HepG2 (cell line): Measurements from ENCODE around the gene C11orf71. TPM values are rescaled to one million over a fixed set of nuclear protein-coding genes. Genes with fewer than 3 reads are reported as not detected.

ENCODE experiments used
- AKAP8 ChIP-seq: sonication (generic); formaldehyde crosslinking; IDR thresholded peaks from 2 replicates; pipeline ENCODE4 v1.5.1; 2020; ENCODE audit warnings: mild to moderate bottlenecking, missing genetic modification reagents
- FOXK2 ChIP-seq: fragments of 450-650 bp; IDR thresholded peaks from 2 replicates; pipeline ENCODE4 v1.6.1; 2016
- KDM5A ChIP-seq: fragments of 200-600 bp; sonication (generic); IDR thresholded peaks from 2 replicates; pipeline ENCODE4 v1.7.0; 2018; ENCODE audit warnings: antibody characterized with exemption, mild to moderate bottlenecking, low read length, borderline replicate concordance
- KLF13 ChIP-seq: sonication (generic); formaldehyde crosslinking; IDR thresholded peaks from 2 replicates; pipeline ENCODE4 v1.4.0; 2020; ENCODE audit warnings: mild to moderate bottlenecking, missing genetic modification reagents
- KLF15 ChIP-seq: sonication (generic); formaldehyde crosslinking; IDR thresholded peaks from 2 replicates; pipeline ENCODE4 v1.8.1; 2023; ENCODE audit warnings: borderline replicate concordance, mild to moderate bottlenecking, inconsistent platforms, missing genetic modification reagents, mixed read lengths
- MAZ ChIP-seq, 2 experiments: sonication (generic) in 1 of 2; formaldehyde crosslinking in 1 of 2; IDR thresholded peaks; 2 replicates each; pipeline versions ENCODE4 v1.5.0 to v1.6.1; 2012 to 2020; ENCODE audit warnings: low read depth in 2 of 2, mild to moderate bottlenecking in 2 of 2, borderline replicate concordance in 1 of 2, improper control_type of control experiment in 1 of 2, low read length in 1 of 2, missing genetic modification reagents in 1 of 2, moderate library complexity in 1 of 2
- MYC ChIP-seq: sonication (generic); formaldehyde crosslinking; IDR thresholded peaks from 2 replicates; pipeline ENCODE4 v1.9.0; 2021; ENCODE audit warnings: missing genetic modification reagents, borderline replicate concordance
- NR2F6 ChIP-seq, 2 experiments: IDR thresholded peaks; 2 replicates each; pipeline ENCODE4 v1.6.1; 2016; ENCODE audit warnings: antibody characterized with exemption in 1 of 2, mild to moderate bottlenecking in 1 of 2
- POGZ ChIP-seq: sonication (generic); formaldehyde crosslinking; IDR thresholded peaks from 2 replicates; pipeline ENCODE4 v1.4.0; 2020; ENCODE audit warnings: mild to moderate bottlenecking, missing genetic modification reagents
- SALL2 ChIP-seq: sonication (generic); formaldehyde crosslinking; IDR thresholded peaks from 2 replicates; pipeline ENCODE4 v1.8.1; 2023; ENCODE audit warnings: mild to moderate bottlenecking, missing genetic modification reagents, inconsistent platforms
- SMAD3 ChIP-seq: sonication (generic); formaldehyde crosslinking; IDR thresholded peaks from 2 replicates; pipeline ENCODE4 v1.4.0; 2020; ENCODE audit warnings: missing genetic modification reagents
- TAF1 ChIP-seq: sonication (generic); formaldehyde crosslinking; IDR thresholded peaks from 2 replicates; pipeline ENCODE4 v1.4.0; 2020; ENCODE audit warnings: missing genetic modification reagents
- ZMAT3 ChIP-seq: sonication (generic); formaldehyde crosslinking; conservative IDR thresholded peaks from 2 replicates; pipeline ENCODE4 v1.7.0; 2021; ENCODE audit warnings: missing genetic modification reagents
- ZNF160 ChIP-seq: sonication (generic); formaldehyde crosslinking; IDR thresholded peaks from 2 replicates; pipeline ENCODE4 v1.8.0; 2022; ENCODE audit warnings: mild to moderate bottlenecking, inconsistent platforms, missing genetic modification reagents
- ZNF280D ChIP-seq: sonication (generic); formaldehyde crosslinking; IDR thresholded peaks from 2 replicates; pipeline ENCODE4 v1.5.1; 2020; ENCODE audit warnings: mild to moderate bottlenecking, missing genetic modification reagents
- ZNF619 ChIP-seq: sonication (generic); formaldehyde crosslinking; IDR thresholded peaks from 2 replicates; pipeline ENCODE4 v1.4.0; 2020; ENCODE audit warnings: mild to moderate bottlenecking, missing genetic modification reagents
- ZNF646 ChIP-seq: sonication (generic); formaldehyde crosslinking; IDR thresholded peaks from 2 replicates; pipeline ENCODE4 v1.9.0; 2021; ENCODE audit warnings: mild to moderate bottlenecking, missing genetic modification reagents
- ZNF720 ChIP-seq: sonication (generic); formaldehyde crosslinking; IDR thresholded peaks from 2 replicates; pipeline ENCODE4 v1.4.0; 2020; ENCODE audit warnings: missing genetic modification reagents
- ZNF816 ChIP-seq: sonication (generic); formaldehyde crosslinking; IDR thresholded peaks from 2 replicates; pipeline ENCODE4 v1.8.0; 2022; ENCODE audit warnings: missing genetic modification reagents, mild to moderate bottlenecking, borderline replicate concordance
- polyA plus RNA-seq, 8 experiments: library from polyadenylated mRNA; depleted of rRNA in 3 of 8; stranded (reverse) in 7 of 8; unstranded in 1 of 8; fragments of >200 nt; fragmentation: Illumina TruSeq in 4 of 8; extraction: Trizol in 4 of 8; gene quantifications; 2 replicates each; pipeline versions ENCODE4 v1.2.1 to v1.2.3, GENCODE V29; 2011 to 2016; ENCODE audit warnings: low read depth in 4 of 8, missing spikeins in 1 of 8, mixed read lengths in 1 of 8; ENCODE audit not compliant: insufficient read depth in 1 of 8
- total RNA-seq, 5 experiments: library from RNA; depleted of rRNA; stranded (reverse); fragments of >200 nt; fragmentation: Illumina TruSeq; extraction: Trizol; gene quantifications; 2 replicates each; pipeline ENCODE4 v1.2.3, GENCODE V29; 2016; ENCODE audit warnings: low read depth in 1 of 5

Gene C11orf71
- total and polyA plus RNA-seq, 2 of the 13 experiments (the other 11 are each of a cell fraction or from before 2014, with no cell fraction given): 7.1 to 7.8 TPM

GRCh38 chr11:114439229-114440120 is 39.2 kb upstream of the C11orf71 start, which contains the start of gene REXO2 (continued):
- TF ChIP-seq ZNF646 (CRISPR knock-in tag): no peak
- TF ChIP-seq KDM5A: peak; percentile 43; the same call in 1 of the 2 replicates
- TF ChIP-seq POGZ (CRISPR knock-in tag): peak; percentile 82
- TF ChIP-seq MYC (CRISPR knock-in tag): peak; percentile 89
- TF ChIP-seq NR2F6 (IDR thresholded peaks at IDR 0.05): no peak
- 0 out of 2 replicates have a peak, but pooled peaks have one; percentile 6 for TF ChIP-seq NR2F6 (CRISPR knock-in tag; IDR thresholded peaks at IDR 0.05)
- TF ChIP-seq KLF15 (CRISPR knock-in tag): no peak
- TF ChIP-seq KLF13 (CRISPR knock-in tag): no peak
- no peak for TF ChIP-seq ZNF619 (CRISPR knock-in tag)
- peak; percentile 51; the same call in 1 of the 2 replicates for TF ChIP-seq ZMAT3 (CRISPR knock-in tag)
- TF ChIP-seq FOXK2: peak; percentile 38; the same call in 1 of the 2 replicates
- no peak for TF ChIP-seq ZNF816 (CRISPR knock-in tag)
- peak; percentile 49; the same call in 1 of the 2 replicates for TF ChIP-seq ZNF160 (CRISPR knock-in tag)
- TF ChIP-seq MAZ (IDR thresholded peaks at IDR 0.05; ENCODE audit: borderline replicate concordance, low read depth, low read length): no peak
- TF ChIP-seq MAZ (CRISPR knock-in tag; IDR thresholded peaks at IDR 0.05; ENCODE audit: low read depth): peak; percentile 76
- 0 out of 2 replicates have a peak, but pooled peaks have one; percentile 53 for TF ChIP-seq ZNF280D (CRISPR knock-in tag)
- no peak for TF ChIP-seq ZNF720 (CRISPR knock-in tag)
- TF ChIP-seq AKAP8: no peak
- peak; percentile 79; the same call in 1 of the 2 replicates for TF ChIP-seq SALL2
- TF ChIP-seq SMAD3: peak; percentile 17; the same call in 1 of the 2 replicates
- peak; percentile 72 for TF ChIP-seq TAF1 (CRISPR knock-in tag)
